Subcutaneous abdominal adipose tissue (tissue), 5 donors: ENCODE measurements around the gene PABPN1L.
"Not testable (repeated sequence)": the region's sequence is repeated elsewhere in the genome, so short reads cannot be mapped to it uniquely, and the experiment has no call there.

ENCODE experiments used
- H3K27ac ChIP-seq: one replicate; pipeline ENCODE4 v1.7.0; 2013; ENCODE audit warnings: low read depth, mild to moderate bottlenecking, inconsistent platforms, low read length, moderate library complexity
- H3K27me3 ChIP-seq, 5 donors: one replicate each; pipeline ENCODE4 v1.7.0; 2013; ENCODE audit warnings: low read length in 5 of 5, inconsistent platforms in 1 of 5; ENCODE audit not compliant: control insufficient read depth in 5 of 5, insufficient read depth in 4 of 5
- H3K36me3 ChIP-seq, 5 donors: one replicate each; pipeline ENCODE4 v1.7.0; 2013; ENCODE audit warnings: low read length in 5 of 5; ENCODE audit not compliant: control insufficient read depth in 5 of 5, insufficient read depth in 5 of 5
- H3K4me1 ChIP-seq, 5 donors: one replicate each; pipeline ENCODE4 v1.7.0; 2013; ENCODE audit warnings: low read length in 5 of 5, mild to moderate bottlenecking in 3 of 5, moderate library complexity in 1 of 5; ENCODE audit not compliant: control insufficient read depth in 5 of 5, insufficient read depth in 5 of 5
- H3K4me3 ChIP-seq, 5 donors: one replicate each; pipeline ENCODE4 v1.7.0; 2013; ENCODE audit warnings: low read length in 5 of 5, low read depth in 1 of 5
- H3K9ac ChIP-seq, 5 donors: one replicate each; pipeline ENCODE4 v1.7.0; 2013; ENCODE audit warnings: low read length in 5 of 5, mild to moderate bottlenecking in 4 of 5, moderate library complexity in 3 of 5
- H3K9me3 ChIP-seq, 5 donors: one replicate each; pipeline ENCODE4 v1.7.0; 2013; ENCODE audit warnings: low read length in 5 of 5; ENCODE audit not compliant: control insufficient read depth in 5 of 5
- donor health status: healthy.
- donor health status: healthy.
- donor health status: healthy.
- donor health status: healthy.
- donor health status: healthy.

PABPN1L gene

DNA sequence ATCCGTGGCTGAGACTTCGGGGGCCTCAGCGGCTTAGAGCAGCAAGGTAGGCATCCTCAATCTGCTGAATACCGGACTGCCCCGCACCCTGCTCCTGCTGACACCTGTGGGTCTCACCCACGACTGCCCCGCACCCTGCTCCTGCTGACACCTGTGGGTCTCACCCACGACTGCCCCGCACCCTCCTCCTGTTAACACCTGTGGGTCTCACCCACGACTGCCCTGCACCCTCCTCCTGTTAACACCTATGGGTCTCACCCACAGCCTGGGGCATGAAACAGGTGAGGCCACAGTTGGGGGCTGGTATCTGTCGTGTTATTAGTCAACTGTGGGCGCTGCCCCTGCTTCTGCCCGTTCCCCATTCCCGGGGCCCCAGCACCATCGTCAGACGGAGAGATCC is 36.3 kb upstream of the PABPN1L start:
- no peak overlapping the region for H3K9ac ChIP-seq
- no peak overlapping the region for H3K4me3 ChIP-seq
- peaks cover 0 to 3% (median 0%) of the 10 kb centered on the region in 5 donors for H3K27me3 ChIP-seq
- peaks cover 0 to 28% (median 0%) of the 10 kb centered on the region in 5 donors for H3K36me3 ChIP-seq
- H3K9me3 ChIP-seq = no peaks in the 10 kb centered on the region
- H3K4me1 ChIP-seq = peaks cover 0 to 26% (median 3%) of the 10 kb centered on the region in 5 donors
- no peak overlapping the region for H3K27ac ChIP-seq

- peaks cover 0 to 26% (median 3%) of the 10 kb centered on the region in 5 donors for H3K4me1 ChIP-seq
- H3K27me3 ChIP-seq = peaks cover 0 to 3% (median 0%) of the 10 kb centered on the region in 5 donors
- H3K27ac ChIP-seq = no peak overlapping the region
- H3K36me3 ChIP-seq = peaks cover 0 to 37% (median 5%) of the 10 kb centered on the region in 5 donors
- no peak overlapping the region for H3K4me3 ChIP-seq
- no peak overlapping the region for H3K9ac ChIP-seq
- H3K9me3 ChIP-seq = no peaks in the 10 kb centered on the region
Measured at GRCh38 chr16:88901718-88902337, 35.4 kb upstream of the PABPN1L start.

GRCh38 chr16:88900662-88901052 is 34.2 kb upstream of the PABPN1L start:
- no peak overlapping the region for H3K4me3 ChIP-seq
- no peak overlapping the region for H3K27ac ChIP-seq
- no peaks in the 10 kb centered on the region for H3K9me3 ChIP-seq
- peaks cover 0 to 47% (median 5%) of the 10 kb centered on the region in 5 donors for H3K36me3 ChIP-seq
- H3K4me1 ChIP-seq = peaks cover 0 to 17% (median 3%) of the 10 kb centered on the region in 5 donors
- H3K27me3 ChIP-seq = peaks cover 0 to 3% (median 0%) of the 10 kb centered on the region in 5 donors
- H3K9ac ChIP-seq = no peak overlapping the region

DNA sequence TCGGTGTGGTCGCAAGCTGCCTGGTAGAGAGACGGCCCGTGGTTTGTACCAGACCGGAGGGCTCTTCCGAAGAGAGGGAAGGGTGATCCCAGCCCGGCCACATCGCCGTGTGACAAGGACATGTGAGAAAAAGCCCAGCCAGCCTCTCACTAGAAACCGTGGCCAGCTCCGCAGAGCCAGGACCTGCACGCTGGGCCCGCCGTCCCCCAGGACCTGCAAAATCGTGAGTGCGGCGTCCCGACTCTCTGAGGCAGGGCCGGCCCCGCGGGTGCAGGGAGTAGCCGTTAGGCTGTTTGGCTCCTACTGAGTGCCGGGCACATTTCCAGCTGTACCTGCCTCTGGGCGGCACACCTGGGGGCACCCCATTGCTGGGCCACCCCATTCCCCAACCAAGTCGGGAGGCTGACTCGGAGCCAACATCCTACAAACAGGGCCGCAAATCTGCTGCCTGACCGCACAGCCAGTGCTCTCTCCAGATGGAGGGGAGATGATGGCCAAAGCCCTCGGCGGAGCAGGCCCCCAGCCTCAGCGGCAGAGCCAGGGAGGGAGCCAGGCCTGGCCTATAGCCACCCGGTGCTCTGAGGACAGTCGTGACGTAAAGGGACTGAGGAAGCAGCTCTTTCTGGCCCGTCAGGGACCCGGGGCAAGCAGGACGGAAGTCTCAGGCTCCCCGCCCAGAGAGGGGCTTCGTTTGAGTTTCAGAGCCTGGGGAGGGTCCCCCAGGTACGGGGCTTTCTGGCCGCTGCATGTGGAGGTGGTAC is 33.6 kb upstream of the PABPN1L start:
- Histone ChIP-seq H3K4me3 (no peak overlapping the region), H3K27me3 (peaks cover 0 to 3% (median 0%) of the 10 kb centered on the region in 5 donors), H3K9ac (no peak overlapping the region), H3K27ac (no peak overlapping the region), H3K4me1 (peaks cover 0 to 14% (median 3%) of the 10 kb centered on the region in 5 donors), H3K36me3 (peaks cover 0 to 47% (median 5%) of the 10 kb centered on the region in 5 donors), H3K9me3 (no peaks in the 10 kb centered on the region)

DNA sequence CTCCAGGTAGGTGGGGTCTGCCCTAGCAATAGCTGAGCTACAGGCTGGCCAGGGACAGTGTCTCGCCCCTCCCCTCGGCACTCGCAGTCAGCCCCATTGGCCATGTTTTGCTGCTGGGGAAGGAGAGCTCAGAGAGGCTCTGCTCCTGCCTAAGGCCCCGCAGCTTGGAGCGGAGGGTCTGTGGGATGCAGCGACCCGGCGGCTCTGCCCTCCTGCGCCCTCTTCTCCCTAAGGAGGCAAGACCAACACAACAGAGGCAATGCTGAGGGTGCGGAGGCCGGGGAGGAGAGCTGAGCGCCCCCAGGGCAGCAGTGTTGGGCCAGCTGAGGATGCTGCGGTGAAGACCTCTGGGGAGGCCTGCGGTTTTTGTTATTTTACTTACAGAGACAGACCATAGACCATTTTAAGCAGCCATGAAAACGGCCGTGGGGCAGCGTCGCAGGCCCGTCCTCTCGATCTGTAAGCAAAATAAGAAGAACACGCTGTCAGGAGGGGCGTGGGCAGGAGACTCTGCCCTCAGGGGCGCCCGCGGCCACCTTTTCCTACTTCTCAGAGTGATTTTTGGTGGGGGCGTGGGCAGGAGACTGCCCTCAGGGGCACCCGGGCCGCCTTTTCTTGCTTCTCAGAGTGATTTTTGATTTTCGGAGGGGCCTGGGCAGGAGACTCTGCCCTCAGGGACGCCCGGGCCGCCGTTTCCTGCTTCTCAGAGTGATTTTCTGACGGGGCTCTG is 31.4 kb upstream of the PABPN1L start:
- Histone ChIP-seq H3K9me3 (no peaks in the 10 kb centered on the region), H3K9ac (no peak overlapping the region), H3K27ac (no peak overlapping the region), H3K36me3 (peaks cover 0 to 47% (median 5%) of the 10 kb centered on the region in 5 donors), H3K27me3 (peaks cover 0 to 3% (median 0%) of the 10 kb centered on the region in 5 donors), H3K4me3 (no peak overlapping the region), H3K4me1 (no peaks in the 10 kb centered on the region)

GRCh38 chr16:88896238-88897070 is 30.0 kb upstream of the PABPN1L start:
- no peak overlapping the region for H3K4me3 ChIP-seq
- H3K36me3 ChIP-seq = peaks cover 0 to 59% (median 11%) of the 10 kb centered on the region in 5 donors
- H3K9ac ChIP-seq = no peak overlapping the region
- peaks cover 0 to 3% (median 0%) of the 10 kb centered on the region in 5 donors for H3K4me1 ChIP-seq
- H3K9me3 ChIP-seq = no peaks in the 10 kb centered on the region
- H3K27ac ChIP-seq = no peak overlapping the region
- H3K27me3 ChIP-seq = peaks cover 0 to 3% (median 0%) of the 10 kb centered on the region in 5 donors

- H3K36me3 ChIP-seq = peaks cover 0 to 58% (median 14%) of the 10 kb centered on the region in 5 donors
- H3K4me3 ChIP-seq = no peak overlapping the region
- H3K27ac ChIP-seq = no peak overlapping the region
- peaks cover 0 to 3% (median 0%) of the 10 kb centered on the region in 5 donors for H3K27me3 ChIP-seq
- no peak overlapping the region for H3K9ac ChIP-seq
- H3K9me3 ChIP-seq = no peaks in the 10 kb centered on the region
- peaks cover 0 to 3% (median 0%) of the 10 kb centered on the region in 5 donors for H3K4me1 ChIP-seq
Measured at GRCh38 chr16:88895335-88895734, 28.9 kb upstream of the PABPN1L start.

DNA sequence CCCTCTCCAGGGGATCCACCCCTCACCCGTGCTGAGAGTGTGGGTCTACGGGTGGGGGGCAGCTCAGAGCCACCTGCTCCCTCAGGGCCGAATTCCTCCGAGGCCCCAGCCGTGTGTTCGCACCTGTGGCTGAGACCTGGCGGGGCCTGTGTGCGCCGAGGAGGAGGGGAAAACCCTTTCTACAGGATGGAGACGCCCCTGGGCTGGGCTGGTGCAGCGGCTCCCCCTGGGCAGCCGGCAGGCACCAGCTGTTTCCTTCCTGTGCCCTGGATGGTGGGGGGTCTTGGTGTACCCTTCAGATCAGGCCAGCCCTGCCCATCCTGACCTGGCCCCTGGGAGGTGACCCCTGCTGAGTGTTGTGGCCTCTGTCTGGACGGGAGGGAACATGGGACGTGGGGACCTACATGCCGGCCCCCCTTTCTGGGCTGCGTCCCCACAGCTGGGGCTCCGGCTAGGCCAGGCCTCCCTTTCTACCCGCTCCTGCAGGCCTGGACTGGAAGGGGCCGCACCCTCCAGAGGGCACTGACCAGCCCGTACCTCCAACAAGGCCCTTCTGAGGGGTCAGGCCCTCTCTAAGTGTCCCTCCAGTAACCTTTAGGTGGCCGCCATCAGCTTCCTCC is 28.3 kb upstream of the PABPN1L start:
- no peak overlapping the region for H3K4me3 ChIP-seq
- peaks cover 0 to 58% (median 14%) of the 10 kb centered on the region in 5 donors for H3K36me3 ChIP-seq
- H3K27me3 ChIP-seq = peaks cover 0 to 3% (median 0%) of the 10 kb centered on the region in 5 donors
- no peaks in the 10 kb centered on the region for H3K9me3 ChIP-seq
- no peak overlapping the region for H3K9ac ChIP-seq
- H3K27ac ChIP-seq = no peak overlapping the region
- H3K4me1 ChIP-seq = peaks cover 0 to 3% (median 0%) of the 10 kb centered on the region in 5 donors

GRCh38 chr16:88894266-88894665 is 27.8 kb upstream of the PABPN1L start:
- not testable (repeated sequence) for H3K27me3 ChIP-seq, H3K9me3 ChIP-seq, H3K4me1 ChIP-seq, H3K9ac ChIP-seq, H3K27ac ChIP-seq, H3K4me3 ChIP-seq
- H3K36me3 ChIP-seq = peaks cover 0 to 58% (median 14%) of the 10 kb centered on the region in 5 donors
